ENCODE results near the gene COX5B. TPM values are rescaled to one million over a fixed set of nuclear protein-coding genes. Genes with fewer than 3 reads are reported as not detected.

Gene COX5B
- total RNA-seq, 1 experiment from 2014 or later = 346 TPM

- peaks cover 24% of the 10 kb centered on the region for H3K4me1 Mint-ChIP-seq
- CTCF ChIA-PET = interaction anchor here (1.5 kb wide), 1 partner anchor 98 kb away, joined by 4 read pairs; no protein-coding TSS in a partner anchor
- H3K36me3 Mint-ChIP-seq = no peaks in the 10 kb centered on the region
- H3K9me3 Mint-ChIP-seq = peaks cover 9% of the 10 kb centered on the region
- H3K27ac Mint-ChIP-seq = no peak overlapping the region
- DNase-seq (ENCODE audit: low spot score) (no peak), ATAC-seq (no peak)
- H3K4me3 Mint-ChIP-seq = no peak overlapping the region
- POLR2A ChIA-PET = no interaction called here
- H3K27me3 Mint-ChIP-seq (ENCODE audit: low read depth) = no peaks in the 10 kb centered on the region
- no peak for TF ChIP-seq USF1 (CRISPR knock-in tag; IDR thresholded peaks at IDR 0.05)
Observed at GRCh38 chr2:97688062-97688827, 42.4 kb downstream of the COX5B start.

GRCh38 chr2:97691166-97691565 lies 45.3 kb downstream of the COX5B start:
- POLR2A ChIA-PET = interaction anchor here (0.6 to 0.9 kb wide), 4 partner anchors 15 to 1090 kb away, joined by 3 to 4 read pairs (median 4); partner anchors contain the start of gene ACTR1B
- H3K27ac Mint-ChIP-seq = peak overlapping the region; percentile 84
- H3K36me3 Mint-ChIP-seq = no peaks in the 10 kb centered on the region
- no peaks in the 10 kb centered on the region for H3K27me3 Mint-ChIP-seq (ENCODE audit: low read depth)
- CTCF ChIA-PET = interaction anchor here (0.6 to 2.5 kb wide), 11 partner anchors 9 to 1866 kb away, joined by 3 to 23 read pairs (median 6); partner anchors contain the start of genes ACTR1B and ZAP70
- H3K9me3 Mint-ChIP-seq = no peaks in the 10 kb centered on the region
- no peak overlapping the region for H3K4me3 Mint-ChIP-seq
- DNase-seq (ENCODE audit: low spot score) (peak; percentile 77), ATAC-seq (peak; percentile 97)
- H3K4me1 Mint-ChIP-seq = peaks cover 29% of the 10 kb centered on the region
- TF ChIP-seq ZNF396 (CRISPR knock-in tag; IDR thresholded peaks at IDR 0.05; ENCODE audit: borderline replicate concordance) = no peak
- TF ChIP-seq TEAD1 (CRISPR knock-in tag; IDR thresholded peaks at IDR 0.05) = no peak

DNA sequence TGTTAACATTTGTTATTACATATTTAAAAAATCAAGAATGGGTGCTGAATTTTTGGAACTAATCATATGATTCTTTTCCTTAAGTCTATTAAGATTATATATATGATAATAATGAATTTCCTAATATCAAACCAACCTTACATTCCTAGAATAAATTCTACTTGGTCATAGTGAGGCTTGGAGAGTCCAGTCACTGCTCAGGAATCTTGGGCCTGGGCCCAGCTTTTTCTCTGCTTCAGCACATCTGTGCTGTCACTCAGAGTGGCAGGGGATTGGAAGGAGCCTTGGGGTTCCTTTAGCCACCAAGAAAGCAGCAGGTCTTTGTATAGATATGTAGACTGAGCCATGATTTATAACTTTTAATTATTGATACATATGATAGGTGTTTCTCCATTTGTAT lies 47.6 kb downstream of the COX5B start:
- DNase-seq (ENCODE audit: low spot score) (no peak), ATAC-seq (no peak)
- ChIA-PET CTCF (no interaction called here), POLR2A (no interaction called here)
- Mint-ChIP-seq H3K27me3 (ENCODE audit: low read depth) (no peaks in the 10 kb centered on the region), H3K36me3 (no peaks in the 10 kb centered on the region), H3K4me3 (no peak overlapping the region), H3K9me3 (no peaks in the 10 kb centered on the region), H3K27ac (no peak overlapping the region), H3K4me1 (peaks cover 33% of the 10 kb centered on the region)
- TF ChIP-seq IRF2 (CRISPR knock-in tag; IDR thresholded peaks at IDR 0.05; ENCODE audit: borderline replicate concordance, low read depth) (no peak), USF2 (CRISPR knock-in tag; IDR thresholded peaks at IDR 0.05) (no peak), ZNF532 (CRISPR knock-in tag; IDR thresholded peaks at IDR 0.05; ENCODE audit: borderline replicate concordance) (no peak), KAT7 (CRISPR knock-in tag; IDR thresholded peaks at IDR 0.05; ENCODE audit: borderline replicate concordance) (no peak), MXD4 (CRISPR knock-in tag; IDR thresholded peaks at IDR 0.05; ENCODE audit: borderline replicate concordance) (no peak), FOXJ3 (CRISPR knock-in tag; IDR thresholded peaks at IDR 0.05; ENCODE audit: borderline replicate concordance) (no peak), ATF3 (CRISPR knock-in tag; conservative IDR thresholded peaks at IDR 0.05) (no peak), ZNF138 (CRISPR knock-in tag; conservative IDR thresholded peaks at IDR 0.05) (no peak), FOXP4 (CRISPR knock-in tag; IDR thresholded peaks at IDR 0.05) (no peak)
- TF ChIP-seq, protein P1, sequence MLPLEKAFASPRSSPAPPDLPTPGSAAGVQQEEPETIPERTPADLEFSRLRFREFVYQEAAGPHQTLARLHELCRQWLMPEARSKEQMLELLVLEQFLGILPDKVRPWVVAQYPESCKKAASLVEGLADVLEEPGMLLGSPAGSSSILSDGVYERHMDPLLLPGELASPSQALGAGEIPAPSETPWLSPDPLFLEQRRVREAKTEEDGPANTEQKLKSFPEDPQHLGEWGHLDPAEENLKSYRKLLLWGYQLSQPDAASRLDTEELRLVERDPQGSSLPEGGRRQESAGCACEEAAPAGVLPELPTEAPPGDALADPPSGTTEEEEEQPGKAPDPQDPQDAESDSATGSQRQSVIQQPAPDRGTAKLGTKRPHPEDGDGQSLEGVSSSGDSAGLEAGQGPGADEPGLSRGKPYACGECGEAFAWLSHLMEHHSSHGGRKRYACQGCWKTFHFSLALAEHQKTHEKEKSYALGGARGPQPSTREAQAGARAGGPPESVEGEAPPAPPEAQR (CRISPR knock-in tag; IDR thresholded peaks at IDR 0.05) = no peak
- TF ChIP-seq, protein P2, sequence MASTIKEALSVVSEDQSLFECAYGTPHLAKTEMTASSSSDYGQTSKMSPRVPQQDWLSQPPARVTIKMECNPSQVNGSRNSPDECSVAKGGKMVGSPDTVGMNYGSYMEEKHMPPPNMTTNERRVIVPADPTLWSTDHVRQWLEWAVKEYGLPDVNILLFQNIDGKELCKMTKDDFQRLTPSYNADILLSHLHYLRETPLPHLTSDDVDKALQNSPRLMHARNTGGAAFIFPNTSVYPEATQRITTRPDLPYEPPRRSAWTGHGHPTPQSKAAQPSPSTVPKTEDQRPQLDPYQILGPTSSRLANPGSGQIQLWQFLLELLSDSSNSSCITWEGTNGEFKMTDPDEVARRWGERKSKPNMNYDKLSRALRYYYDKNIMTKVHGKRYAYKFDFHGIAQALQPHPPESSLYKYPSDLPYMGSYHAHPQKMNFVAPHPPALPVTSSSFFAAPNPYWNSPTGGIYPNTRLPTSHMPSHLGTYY (CRISPR knock-in tag; IDR thresholded peaks at IDR 0.05) = no peak

All from WTC11 (cell line).